H1 (cell line): Measurements from ENCODE around the gene DLEC1. TPM values are rescaled to one million over a fixed set of nuclear protein-coding genes. Genes with fewer than 3 reads are reported as not detected.

ENCODE experiments used
- CTBP2 ChIP-seq: IDR thresholded peaks from 2 replicates; pipeline ENCODE4 v1.7.0; 2011; ENCODE audit warnings: borderline replicate concordance, mild to moderate bottlenecking, moderate library complexity, mixed read lengths, low read length; ENCODE audit not compliant: insufficient read depth, insufficient read length
- HDAC2 ChIP-seq, 2 experiments: fragments of 300-600 bp in 1 of 2; sonication (generic) in 1 of 2; IDR thresholded peaks; 2 replicates each; pipeline ENCODE4 v1.6.1; 2011 to 2012; ENCODE audit warnings: low read depth in 2 of 2, low read length in 2 of 2, mild to moderate bottlenecking in 2 of 2, moderate library complexity in 2 of 2, borderline replicate concordance in 1 of 2, inconsistent platforms in 1 of 2
- NANOG ChIP-seq: IDR thresholded peaks from 2 replicates; pipeline ENCODE4 v1.6.1; 2011; ENCODE audit warnings: low read length, low read depth, mild to moderate bottlenecking, inconsistent platforms; ENCODE audit not compliant: insufficient read depth, poor library complexity, severe bottlenecking
- SP2 ChIP-seq: IDR thresholded peaks from 2 replicates; pipeline ENCODE4 v1.6.1; 2012; ENCODE audit warnings: mild to moderate bottlenecking, low read length, inconsistent platforms
- polyA plus RNA-seq, 7 experiments: library from polyadenylated mRNA; depleted of rRNA in 3 of 7; stranded (reverse) in 5 of 7; unstranded in 2 of 7; fragments of >200 nt in 5 of 7; fragments of 200-250 nt in 2 of 7; gene quantifications; 1 replicate in 5 of 7; 2 replicates in 1 of 7; 4 replicates in 1 of 7; pipeline versions ENCODE4 v1.2.1 to v1.2.3, GENCODE V29; 2011 to 2013; ENCODE audit warnings: missing spikeins in 2 of 7, mixed read lengths in 2 of 7
- total RNA-seq: library from RNA; stranded (reverse); fragmentation: NEBNext Ultra II Directional; extraction: Animal tissue kit (Norgen Biotek cat#: 25700); gene quantifications from 2 replicates; pipeline ENCODE4 v1.2.1, GENCODE V29; 2021
- TF ChIP-seq, protein P1 (sequence below): fragments of 300-600 bp; sonication (generic); IDR thresholded peaks from 2 replicates; pipeline ENCODE4 v1.7.1; 2012; ENCODE audit warnings: low read length, moderate library complexity, mild to moderate bottlenecking, inconsistent platforms; ENCODE audit not compliant: insufficient replicate concordance
- TF ChIP-seq, protein P2 (sequence below), 3 experiments: IDR thresholded peaks; 1 replicate in 2 of 3; 2 replicates in 1 of 3; pipeline versions ENCODE4 v1.5.1 to v1.6.1; 2011; ENCODE audit warnings: low read length in 3 of 3, mild to moderate bottlenecking in 3 of 3, inconsistent platforms in 2 of 3, low read depth in 1 of 3, moderate library complexity in 1 of 3; ENCODE audit not compliant: insufficient read depth in 1 of 3; ENCODE audit errors: control extremely low read depth in 1 of 3

The DLEC1 gene
- total and polyA plus RNA-seq, 2 of the 8 experiments (the other 6 are each of a cell fraction or from before 2014, with no cell fraction given), result 0.26 to 0.76 TPM

DNA sequence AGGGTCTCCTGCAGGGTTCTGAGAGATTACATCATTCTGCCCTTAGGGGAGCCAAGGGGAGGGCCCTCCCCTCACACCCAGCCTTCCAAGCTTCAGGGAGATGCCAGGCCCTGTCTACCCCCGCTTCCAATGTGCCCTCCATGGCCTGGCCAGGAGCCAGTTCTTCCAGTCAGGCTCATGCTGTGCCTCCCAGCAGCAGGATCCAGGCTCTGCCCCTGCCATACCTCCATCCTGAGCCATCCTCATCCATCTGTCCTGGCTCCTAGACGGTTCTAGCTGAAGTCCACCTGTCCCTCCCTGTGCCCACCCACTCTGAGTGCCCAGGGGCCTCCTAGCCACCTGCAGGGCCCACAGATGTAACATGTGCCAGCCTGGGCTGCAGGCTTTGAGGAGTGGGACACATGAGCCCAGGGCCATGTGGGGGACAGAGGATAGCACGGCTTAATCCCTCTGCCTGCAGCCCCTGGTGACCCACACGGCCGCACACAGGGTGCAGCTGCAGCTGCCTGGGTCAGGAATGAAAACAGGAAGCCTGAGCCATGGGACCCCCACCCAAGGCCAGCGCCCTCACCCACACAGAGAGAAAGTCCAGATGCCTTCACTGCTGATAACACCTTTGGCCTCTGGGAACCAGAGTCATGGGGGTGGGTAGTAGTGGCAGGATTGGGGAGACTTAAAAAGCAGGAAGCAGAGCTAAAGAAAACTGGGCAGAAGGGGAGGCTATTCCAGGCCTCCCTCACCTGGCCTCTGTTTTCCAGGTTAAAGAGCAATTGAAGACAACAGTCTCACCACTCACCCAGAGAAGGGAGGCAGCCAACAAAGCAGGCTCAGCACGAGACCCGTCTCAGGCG, 21.3 kb upstream of the DLEC1 start (continued):
- TF ChIP-seq, protein P1, sequence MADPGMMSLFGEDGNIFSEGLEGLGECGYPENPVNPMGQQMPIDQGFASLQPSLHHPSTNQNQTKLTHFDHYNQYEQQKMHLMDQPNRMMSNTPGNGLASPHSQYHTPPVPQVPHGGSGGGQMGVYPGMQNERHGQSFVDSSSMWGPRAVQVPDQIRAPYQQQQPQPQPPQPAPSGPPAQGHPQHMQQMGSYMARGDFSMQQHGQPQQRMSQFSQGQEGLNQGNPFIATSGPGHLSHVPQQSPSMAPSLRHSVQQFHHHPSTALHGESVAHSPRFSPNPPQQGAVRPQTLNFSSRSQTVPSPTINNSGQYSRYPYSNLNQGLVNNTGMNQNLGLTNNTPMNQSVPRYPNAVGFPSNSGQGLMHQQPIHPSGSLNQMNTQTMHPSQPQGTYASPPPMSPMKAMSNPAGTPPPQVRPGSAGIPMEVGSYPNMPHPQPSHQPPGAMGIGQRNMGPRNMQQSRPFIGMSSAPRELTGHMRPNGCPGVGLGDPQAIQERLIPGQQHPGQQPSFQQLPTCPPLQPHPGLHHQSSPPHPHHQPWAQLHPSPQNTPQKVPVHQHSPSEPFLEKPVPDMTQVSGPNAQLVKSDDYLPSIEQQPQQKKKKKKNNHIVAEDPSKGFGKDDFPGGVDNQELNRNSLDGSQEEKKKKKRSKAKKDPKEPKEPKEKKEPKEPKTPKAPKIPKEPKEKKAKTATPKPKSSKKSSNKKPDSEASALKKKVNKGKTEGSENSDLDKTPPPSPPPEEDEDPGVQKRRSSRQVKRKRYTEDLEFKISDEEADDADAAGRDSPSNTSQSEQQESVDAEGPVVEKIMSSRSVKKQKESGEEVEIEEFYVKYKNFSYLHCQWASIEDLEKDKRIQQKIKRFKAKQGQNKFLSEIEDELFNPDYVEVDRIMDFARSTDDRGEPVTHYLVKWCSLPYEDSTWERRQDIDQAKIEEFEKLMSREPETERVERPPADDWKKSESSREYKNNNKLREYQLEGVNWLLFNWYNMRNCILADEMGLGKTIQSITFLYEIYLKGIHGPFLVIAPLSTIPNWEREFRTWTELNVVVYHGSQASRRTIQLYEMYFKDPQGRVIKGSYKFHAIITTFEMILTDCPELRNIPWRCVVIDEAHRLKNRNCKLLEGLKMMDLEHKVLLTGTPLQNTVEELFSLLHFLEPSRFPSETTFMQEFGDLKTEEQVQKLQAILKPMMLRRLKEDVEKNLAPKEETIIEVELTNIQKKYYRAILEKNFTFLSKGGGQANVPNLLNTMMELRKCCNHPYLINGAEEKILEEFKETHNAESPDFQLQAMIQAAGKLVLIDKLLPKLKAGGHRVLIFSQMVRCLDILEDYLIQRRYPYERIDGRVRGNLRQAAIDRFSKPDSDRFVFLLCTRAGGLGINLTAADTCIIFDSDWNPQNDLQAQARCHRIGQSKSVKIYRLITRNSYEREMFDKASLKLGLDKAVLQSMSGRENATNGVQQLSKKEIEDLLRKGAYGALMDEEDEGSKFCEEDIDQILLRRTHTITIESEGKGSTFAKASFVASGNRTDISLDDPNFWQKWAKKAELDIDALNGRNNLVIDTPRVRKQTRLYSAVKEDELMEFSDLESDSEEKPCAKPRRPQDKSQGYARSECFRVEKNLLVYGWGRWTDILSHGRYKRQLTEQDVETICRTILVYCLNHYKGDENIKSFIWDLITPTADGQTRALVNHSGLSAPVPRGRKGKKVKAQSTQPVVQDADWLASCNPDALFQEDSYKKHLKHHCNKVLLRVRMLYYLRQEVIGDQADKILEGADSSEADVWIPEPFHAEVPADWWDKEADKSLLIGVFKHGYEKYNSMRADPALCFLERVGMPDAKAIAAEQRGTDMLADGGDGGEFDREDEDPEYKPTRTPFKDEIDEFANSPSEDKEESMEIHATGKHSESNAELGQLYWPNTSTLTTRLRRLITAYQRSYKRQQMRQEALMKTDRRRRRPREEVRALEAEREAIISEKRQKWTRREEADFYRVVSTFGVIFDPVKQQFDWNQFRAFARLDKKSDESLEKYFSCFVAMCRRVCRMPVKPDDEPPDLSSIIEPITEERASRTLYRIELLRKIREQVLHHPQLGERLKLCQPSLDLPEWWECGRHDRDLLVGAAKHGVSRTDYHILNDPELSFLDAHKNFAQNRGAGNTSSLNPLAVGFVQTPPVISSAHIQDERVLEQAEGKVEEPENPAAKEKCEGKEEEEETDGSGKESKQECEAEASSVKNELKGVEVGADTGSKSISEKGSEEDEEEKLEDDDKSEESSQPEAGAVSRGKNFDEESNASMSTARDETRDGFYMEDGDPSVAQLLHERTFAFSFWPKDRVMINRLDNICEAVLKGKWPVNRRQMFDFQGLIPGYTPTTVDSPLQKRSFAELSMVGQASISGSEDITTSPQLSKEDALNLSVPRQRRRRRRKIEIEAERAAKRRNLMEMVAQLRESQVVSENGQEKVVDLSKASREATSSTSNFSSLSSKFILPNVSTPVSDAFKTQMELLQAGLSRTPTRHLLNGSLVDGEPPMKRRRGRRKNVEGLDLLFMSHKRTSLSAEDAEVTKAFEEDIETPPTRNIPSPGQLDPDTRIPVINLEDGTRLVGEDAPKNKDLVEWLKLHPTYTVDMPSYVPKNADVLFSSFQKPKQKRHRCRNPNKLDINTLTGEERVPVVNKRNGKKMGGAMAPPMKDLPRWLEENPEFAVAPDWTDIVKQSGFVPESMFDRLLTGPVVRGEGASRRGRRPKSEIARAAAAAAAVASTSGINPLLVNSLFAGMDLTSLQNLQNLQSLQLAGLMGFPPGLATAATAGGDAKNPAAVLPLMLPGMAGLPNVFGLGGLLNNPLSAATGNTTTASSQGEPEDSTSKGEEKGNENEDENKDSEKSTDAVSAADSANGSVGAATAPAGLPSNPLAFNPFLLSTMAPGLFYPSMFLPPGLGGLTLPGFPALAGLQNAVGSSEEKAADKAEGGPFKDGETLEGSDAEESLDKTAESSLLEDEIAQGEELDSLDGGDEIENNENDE, result no peak
- no peak for TF ChIP-seq CTBP2
- TF ChIP-seq HDAC2 (IDR thresholded peaks at IDR 0.05; ENCODE audit: borderline replicate concordance in 1 of 2, low read depth in 2 of 2, low read length in 2 of 2), result no peak
- TF ChIP-seq, protein P2, sequence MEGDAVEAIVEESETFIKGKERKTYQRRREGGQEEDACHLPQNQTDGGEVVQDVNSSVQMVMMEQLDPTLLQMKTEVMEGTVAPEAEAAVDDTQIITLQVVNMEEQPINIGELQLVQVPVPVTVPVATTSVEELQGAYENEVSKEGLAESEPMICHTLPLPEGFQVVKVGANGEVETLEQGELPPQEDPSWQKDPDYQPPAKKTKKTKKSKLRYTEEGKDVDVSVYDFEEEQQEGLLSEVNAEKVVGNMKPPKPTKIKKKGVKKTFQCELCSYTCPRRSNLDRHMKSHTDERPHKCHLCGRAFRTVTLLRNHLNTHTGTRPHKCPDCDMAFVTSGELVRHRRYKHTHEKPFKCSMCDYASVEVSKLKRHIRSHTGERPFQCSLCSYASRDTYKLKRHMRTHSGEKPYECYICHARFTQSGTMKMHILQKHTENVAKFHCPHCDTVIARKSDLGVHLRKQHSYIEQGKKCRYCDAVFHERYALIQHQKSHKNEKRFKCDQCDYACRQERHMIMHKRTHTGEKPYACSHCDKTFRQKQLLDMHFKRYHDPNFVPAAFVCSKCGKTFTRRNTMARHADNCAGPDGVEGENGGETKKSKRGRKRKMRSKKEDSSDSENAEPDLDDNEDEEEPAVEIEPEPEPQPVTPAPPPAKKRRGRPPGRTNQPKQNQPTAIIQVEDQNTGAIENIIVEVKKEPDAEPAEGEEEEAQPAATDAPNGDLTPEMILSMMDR (IDR thresholded peaks at IDR 0.05; ENCODE audit: control extremely low read depth in 1 of 3, insufficient read depth in 1 of 3, low read depth in 1 of 3, low read length in 3 of 3), result no peak
- TF ChIP-seq SP2, result no peak
- no peak for TF ChIP-seq NANOG
